Stimulated activated CD4-positive, alpha-beta T cell treated with anti-CD3 and anti-CD28 coated beads, TNF-alpha, amount 100 ng/mL, for 24 hours (primary cell): ENCODE results near the gene SPON1.
"Not testable (repeated sequence)": the region's sequence is repeated elsewhere in the genome, so short reads cannot be mapped to it uniquely, and the experiment has no call there.

Source experiments
- DNase-seq, 3 experiments: peaks; one replicate each; pipeline ENCODE4 v3.0.0-alpha.2; 2020; ENCODE audit warnings: low read depth in 3 of 3

The SPON1 gene

DNA sequence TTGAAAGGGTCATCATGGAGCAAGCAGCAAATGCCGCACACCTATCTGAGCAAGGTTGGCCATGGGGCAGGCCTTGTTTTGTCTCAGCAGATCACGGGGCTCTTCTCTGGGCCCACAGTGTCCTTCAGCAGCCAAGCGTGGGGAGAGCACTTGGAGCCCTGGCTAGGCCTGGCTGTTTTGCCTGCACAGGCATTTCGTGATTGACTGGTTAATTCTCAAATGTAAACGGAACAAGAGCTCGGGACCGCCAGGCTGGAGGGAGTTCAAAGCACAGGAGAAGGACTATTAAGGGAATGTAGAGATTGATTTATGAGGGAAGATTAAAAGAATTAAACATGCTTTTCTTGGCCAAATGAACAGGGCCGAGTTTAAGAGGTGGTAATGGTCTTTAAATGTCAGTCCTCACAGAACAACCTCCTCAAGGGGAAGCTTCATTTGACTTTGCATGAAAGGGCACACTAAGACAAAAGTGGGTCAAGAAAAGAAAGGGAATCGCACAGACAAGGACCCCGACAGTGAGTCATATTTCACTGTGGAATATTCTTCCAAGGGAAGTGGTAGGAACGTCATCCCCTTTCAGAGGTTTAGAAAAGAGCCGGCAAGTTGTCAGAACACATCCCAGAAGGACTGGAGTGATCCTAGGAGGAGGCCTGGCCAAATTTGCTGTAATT, 20.7 kb downstream of the SPON1 start:
- no peak for DNase-seq

- DNase-seq, result no peak
Measured at GRCh38 chr11:13984616-13985450, 22.3 kb downstream of the SPON1 start.

- not testable (repeated sequence) for DNase-seq
Measured at GRCh38 chr11:13986695-13987094, 24.2 kb downstream of the SPON1 start.

GRCh38 chr11:13992158-13992856, 29.8 kb downstream of the SPON1 start:
- not testable (repeated sequence) for DNase-seq

- no peak for DNase-seq
Measured at GRCh38 chr11:13993096-13993765, 30.7 kb downstream of the SPON1 start.

GRCh38 chr11:13997881-13998280, 35.4 kb downstream of the SPON1 start:
- DNase-seq, result no peak

DNA sequence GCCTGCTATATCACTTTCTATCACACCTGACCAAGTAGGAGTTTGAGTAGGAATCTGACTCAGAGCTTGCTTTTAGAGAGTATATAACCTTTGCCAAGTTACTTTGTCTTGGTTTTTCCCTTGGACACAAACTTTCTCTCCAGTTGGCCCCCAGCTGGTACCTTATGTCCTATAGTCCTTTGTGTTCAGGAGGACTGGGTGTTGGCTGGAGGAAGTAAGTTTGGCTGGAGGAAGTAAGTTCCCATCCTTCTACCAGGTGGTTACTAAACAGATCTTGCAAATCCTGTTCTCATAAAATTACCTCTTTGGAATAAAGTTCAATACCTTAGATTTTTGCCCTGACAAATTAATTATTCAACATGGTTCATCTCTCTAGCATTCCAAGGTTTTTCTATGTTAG, 37.2 kb downstream of the SPON1 start:
- no peak for DNase-seq

DNA sequence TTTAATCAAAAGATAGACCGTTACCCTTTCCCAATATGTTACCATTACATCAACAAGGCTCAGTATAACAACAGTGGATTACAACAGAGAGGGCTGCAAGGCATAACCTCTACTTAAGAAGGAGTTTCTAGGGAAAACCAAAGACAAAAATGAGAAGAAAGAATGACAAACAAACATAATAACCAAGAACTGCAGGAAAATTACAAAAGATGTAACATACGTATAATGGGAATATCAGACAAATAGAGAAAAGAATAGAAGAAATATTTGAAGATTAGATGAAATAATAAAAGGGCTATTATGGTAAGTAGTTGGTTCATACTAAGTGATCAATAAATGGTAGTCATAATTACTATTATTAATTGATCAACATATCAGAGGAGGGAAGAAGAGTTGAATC, 39.1 kb downstream of the SPON1 start:
- no peak for DNase-seq

DNA sequence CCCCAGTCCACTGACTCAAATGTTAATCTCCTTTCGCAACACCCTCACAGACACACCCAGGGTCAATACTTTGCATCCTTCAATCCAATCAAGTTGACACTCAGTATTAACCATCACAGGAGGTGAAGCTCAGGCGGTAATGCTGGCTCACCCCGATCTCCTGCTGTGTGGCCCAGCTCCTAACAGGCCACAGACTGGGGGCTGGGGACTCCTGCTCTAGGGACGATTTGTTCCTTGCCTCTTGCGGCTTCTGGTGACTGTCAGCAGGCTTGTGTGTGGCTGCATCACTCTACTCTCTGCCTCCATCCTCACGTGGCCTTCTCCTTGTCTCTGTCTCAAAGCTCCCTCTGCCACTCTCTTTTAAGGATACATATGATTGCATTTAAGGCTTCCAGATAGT, 45.0 kb downstream of the SPON1 start:
- DNase-seq, result no peak

GRCh38 chr11:14010665-14011064, 48.1 kb downstream of the SPON1 start:
- no peak for DNase-seq

DNA sequence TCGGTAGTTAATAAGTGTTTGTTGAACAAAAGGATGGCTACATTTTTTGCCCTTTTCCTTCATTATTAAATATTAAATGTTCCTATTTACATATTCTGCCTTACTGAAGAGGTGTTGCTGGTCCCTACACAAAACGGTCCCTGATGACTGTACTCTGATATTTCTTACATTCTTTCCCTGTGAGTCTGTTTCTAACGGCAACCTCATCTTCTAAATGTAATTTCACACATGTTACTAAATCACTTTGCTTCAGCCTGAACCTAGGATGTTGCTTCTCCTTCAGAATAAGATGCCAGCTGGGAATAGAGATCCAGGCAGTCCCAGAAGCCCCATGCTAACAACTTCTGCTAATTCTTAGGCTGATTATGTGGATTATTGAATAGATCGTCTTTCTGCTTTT, 50.3 kb downstream of the SPON1 start:
- no peak for DNase-seq

GRCh38 chr11:14015711-14016110, 53.2 kb downstream of the SPON1 start:
- DNase-seq, result no peak

- no peak for DNase-seq
Measured at GRCh38 chr11:14018441-14018840, 55.9 kb downstream of the SPON1 start.

- DNase-seq, result no peak
Measured at GRCh38 chr11:14021738-14022137, 59.2 kb downstream of the SPON1 start.

GRCh38 chr11:14022251-14022650, 59.7 kb downstream of the SPON1 start:
- DNase-seq, result no peak

- no peak for DNase-seq
Measured at GRCh38 chr11:14022821-14023220, 60.3 kb downstream of the SPON1 start.

DNA sequence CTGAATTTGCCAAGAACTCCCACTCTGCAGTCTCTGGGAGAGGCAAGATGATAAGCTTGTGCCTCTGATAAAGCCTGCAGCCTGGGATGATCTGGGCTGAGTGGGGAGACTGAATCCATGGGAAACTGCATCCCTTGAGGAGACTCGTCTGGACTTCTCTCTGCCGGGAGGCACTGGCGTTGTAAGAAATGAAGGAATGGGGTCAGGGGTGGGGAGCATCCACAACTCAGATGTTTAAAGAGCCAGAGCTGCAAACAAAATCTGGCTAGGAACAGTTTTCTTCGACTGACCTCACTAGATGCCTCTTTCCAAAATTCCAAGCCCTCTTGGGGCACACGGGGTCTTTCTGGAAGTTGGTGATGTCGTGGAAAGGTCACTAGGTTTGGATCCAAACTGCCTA, 64.4 kb downstream of the SPON1 start:
- no peak for DNase-seq

- DNase-seq, result no peak
Measured at GRCh38 chr11:14027525-14027924, 65.0 kb downstream of the SPON1 start.

- DNase-seq, result no peak
Measured at GRCh38 chr11:14029440-14029839, 66.9 kb downstream of the SPON1 start.

DNA sequence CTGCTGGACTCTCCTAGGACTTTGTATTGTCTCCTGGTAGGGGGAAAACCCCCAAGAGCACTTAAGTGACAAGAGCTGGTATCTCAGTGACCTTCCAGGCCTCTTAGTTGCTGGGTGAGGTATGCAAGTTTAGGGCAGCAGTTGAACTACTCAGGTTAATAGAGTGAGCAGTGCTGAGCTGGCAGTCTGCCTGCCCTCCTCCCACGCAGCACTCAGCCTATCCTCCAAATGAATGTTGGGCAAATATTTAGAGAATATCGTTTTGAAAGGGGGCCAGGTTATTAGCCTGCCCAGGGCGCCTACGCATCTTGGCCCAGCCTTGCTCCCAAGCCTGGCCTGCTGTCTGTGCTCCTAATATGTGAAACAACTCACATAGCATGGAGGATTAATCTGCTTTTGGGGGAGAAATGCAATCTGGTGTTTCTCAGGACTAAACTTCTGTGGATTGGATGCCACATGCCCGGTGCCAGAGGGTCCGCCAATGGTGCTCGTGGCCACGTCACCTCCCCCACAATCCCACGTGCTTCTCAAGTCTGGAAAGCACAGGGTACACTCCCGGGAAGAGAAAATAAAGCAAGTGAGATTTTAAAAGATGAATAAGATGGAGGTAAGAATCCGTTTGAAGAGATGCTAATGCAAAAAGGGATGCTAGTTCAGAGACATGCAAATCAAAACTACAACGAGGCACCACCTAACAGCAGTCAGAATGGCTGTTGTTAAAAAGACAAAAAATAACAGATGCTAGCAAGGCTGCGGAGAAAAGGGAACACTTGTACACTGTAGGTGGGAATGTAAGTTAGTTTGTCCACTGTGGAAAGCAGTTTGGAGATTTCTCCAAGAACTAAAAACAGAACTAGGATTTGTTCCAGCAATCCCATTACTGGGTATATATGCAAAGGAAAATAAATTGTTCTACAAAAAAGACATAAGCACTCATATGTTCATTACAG, 67.7 kb downstream of the SPON1 start:
- DNase-seq, result no peak

DNA sequence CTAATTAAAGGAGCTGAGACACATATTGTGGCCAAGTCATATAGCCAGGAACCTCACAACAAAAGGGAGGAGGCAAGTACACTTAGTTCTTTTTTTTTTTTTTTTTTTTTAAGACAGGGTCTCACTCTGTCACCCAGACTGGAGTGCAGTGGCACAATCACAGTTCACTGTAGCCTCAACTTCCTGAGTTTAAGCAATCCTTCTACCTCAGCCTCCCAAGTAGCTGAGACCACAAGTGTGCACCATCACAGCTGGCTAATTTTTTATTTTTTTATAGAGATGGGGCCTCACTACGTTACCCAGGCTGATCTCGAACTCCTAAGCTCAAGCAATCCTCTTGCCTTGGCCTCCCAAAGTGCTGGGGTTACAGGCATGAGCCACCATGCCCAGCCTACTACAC, 73.0 kb downstream of the SPON1 start:
- DNase-seq, result not testable (repeated sequence)
